ENCODE data around the gene PAPLN. TPM values are rescaled to one million over a fixed set of nuclear protein-coding genes. Genes with fewer than 3 reads are reported as not detected.

The PAPLN gene
- total and polyA plus RNA-seq, 2 experiments from 2014 or later: 7.6 to 13.4 TPM

GRCh38 chr14:73276836-73277235 is 39.5 kb downstream of the PAPLN start:
- Histone ChIP-seq H3K27ac (no peak overlapping the region), H3K4me1 (ENCODE audit: insufficient read depth) (no peaks in the 10 kb centered on the region), H3K4me3 (no peak overlapping the region), H2AFZ (no peak overlapping the region), H3K9me3 (ENCODE audit: low read depth) (no peaks in the 10 kb centered on the region), H3K9me2 (replicated peaks; ENCODE audit: insufficient read depth) (no peaks in the 10 kb centered on the region), H3K27me3 (no peaks in the 10 kb centered on the region), H3K36me3 (replicated peaks; ENCODE audit: insufficient read depth, low read depth) (no peaks in the 10 kb centered on the region), H3K79me2 (no peaks in the 10 kb centered on the region), H4K20me1 (ENCODE audit: insufficient read depth, poor library complexity, severe bottlenecking) (no peaks in the 10 kb centered on the region), H3K4me2 (no peak overlapping the region)
- DNase-seq (ENCODE audit: low spot score): no peak
- 96% methylated on average over 7 of the region's 7 CpGs for WGBS (ENCODE audit: low lambda C conversion rate, missing lambda C conversion rate)
- no peak for TF ChIP-seq EZH2phosphoT487 (IDR thresholded peaks at IDR 0.05; ENCODE audit: low read depth, severe bottlenecking, unreplicated experiment)
- TF ChIP-seq CTCF (IDR thresholded peaks at IDR 0.05; ENCODE audit: poor library complexity): no peak
- no peak for TF ChIP-seq EZH2 (IDR thresholded peaks at IDR 0.05; ENCODE audit: borderline replicate concordance)

GRCh38 chr14:73277376-73277775 is 40.1 kb downstream of the PAPLN start:
- Histone ChIP-seq H3K9me3 (ENCODE audit: low read depth) (no peaks in the 10 kb centered on the region), H3K4me2 (no peak overlapping the region), H3K27ac (no peak overlapping the region), H3K9me2 (replicated peaks; ENCODE audit: insufficient read depth) (no peaks in the 10 kb centered on the region), H3K36me3 (replicated peaks; ENCODE audit: insufficient read depth, low read depth) (no peaks in the 10 kb centered on the region), H3K79me2 (no peaks in the 10 kb centered on the region), H3K4me3 (no peak overlapping the region), H2AFZ (no peak overlapping the region), H3K4me1 (ENCODE audit: insufficient read depth) (no peaks in the 10 kb centered on the region), H4K20me1 (ENCODE audit: insufficient read depth, poor library complexity, severe bottlenecking) (no peaks in the 10 kb centered on the region), H3K27me3 (no peaks in the 10 kb centered on the region)
- TF ChIP-seq CTCF (IDR thresholded peaks at IDR 0.05; ENCODE audit: poor library complexity): no peak
- no peak for TF ChIP-seq EZH2 (IDR thresholded peaks at IDR 0.05; ENCODE audit: borderline replicate concordance)
- TF ChIP-seq EZH2phosphoT487 (IDR thresholded peaks at IDR 0.05; ENCODE audit: low read depth, severe bottlenecking, unreplicated experiment): no peak
- no peak for DNase-seq (ENCODE audit: low spot score)
- WGBS (ENCODE audit: low lambda C conversion rate, missing lambda C conversion rate): 96% methylated on average over 2 of the region's 2 CpGs

GRCh38 chr14:73280903-73281302 is 43.6 kb downstream of the PAPLN start:
- H2AFZ ChIP-seq: no peak overlapping the region
- H4K20me1 ChIP-seq (ENCODE audit: insufficient read depth, poor library complexity, severe bottlenecking): no peaks in the 10 kb centered on the region
- H3K9me2 ChIP-seq (replicated peaks; ENCODE audit: insufficient read depth): no peaks in the 10 kb centered on the region
- no peaks in the 10 kb centered on the region for H3K27me3 ChIP-seq
- TF ChIP-seq EZH2phosphoT487 (IDR thresholded peaks at IDR 0.05; ENCODE audit: low read depth, severe bottlenecking, unreplicated experiment) (no peak), EZH2 (IDR thresholded peaks at IDR 0.05; ENCODE audit: borderline replicate concordance) (no peak), CTCF (IDR thresholded peaks at IDR 0.05; ENCODE audit: poor library complexity) (no peak)
- no peaks in the 10 kb centered on the region for H3K36me3 ChIP-seq (replicated peaks; ENCODE audit: insufficient read depth, low read depth)
- no peak overlapping the region for H3K27ac ChIP-seq
- WGBS (ENCODE audit: low lambda C conversion rate, missing lambda C conversion rate): 91% methylated on average over 5 of the region's 5 CpGs
- H3K9me3 ChIP-seq (ENCODE audit: low read depth): no peaks in the 10 kb centered on the region
- DNase-seq (ENCODE audit: low spot score): no peak
- no peak overlapping the region for H3K4me3 ChIP-seq
- H3K4me2 ChIP-seq: no peak overlapping the region
- H3K79me2 ChIP-seq: no peaks in the 10 kb centered on the region
- H3K4me1 ChIP-seq (ENCODE audit: insufficient read depth): no peaks in the 10 kb centered on the region

Data from hepatocyte (in vitro differentiated cells).